Hepatocyte (in vitro differentiated cells): Measurements from ENCODE around the gene RAB11B. TPM values are rescaled to one million over a fixed set of nuclear protein-coding genes. Genes with fewer than 3 reads are reported as not detected.

Source experiments
- DNase-seq: peaks from one replicate; pipeline ENCODE4 v3.0.0-alpha.2; 2016; ENCODE audit warnings: low spot score
- H2AFZ ChIP-seq: fragments of 200-600 bp; sonication (generic); 2 replicates; pipeline ENCODE4 v1.6.0; 2016; ENCODE audit warnings: antibody characterized with exemption, mild to moderate bottlenecking
- H3K27ac ChIP-seq: fragments of 200-600 bp; sonication (generic); 2 replicates; pipeline ENCODE4 v1.5.1; 2016; ENCODE audit warnings: mild to moderate bottlenecking
- H3K27me3 ChIP-seq: fragments of 200-600 bp; sonication (generic); 2 replicates; pipeline ENCODE4 v1.6.1; 2016
- H3K36me3 ChIP-seq: fragments of 200-600 bp; sonication (generic); replicated peaks from 2 replicates; pipeline ENCODE4 v1.5.1; 2016; ENCODE audit warnings: low read depth; ENCODE audit not compliant: insufficient read depth
- H3K4me1 ChIP-seq: fragments of 200-600 bp; sonication (generic); 2 replicates; pipeline ENCODE4 v1.5.1; 2016; ENCODE audit warnings: mild to moderate bottlenecking, moderate library complexity; ENCODE audit not compliant: insufficient read depth
- H3K4me2 ChIP-seq: fragments of 200-600 bp; sonication (generic); 2 replicates; pipeline ENCODE4 v1.6.0; 2016
- H3K4me3 ChIP-seq: fragments of 200-600 bp; sonication (generic); 2 replicates; pipeline ENCODE4 v1.5.1; 2016; ENCODE audit warnings: mild to moderate bottlenecking
- H3K79me2 ChIP-seq: fragments of 200-600 bp; sonication (generic); 2 replicates; pipeline ENCODE4 v1.6.0; 2017; ENCODE audit warnings: mild to moderate bottlenecking
- H3K9me2 ChIP-seq: fragments of 200-600 bp; sonication (generic); replicated peaks from 2 replicates; pipeline ENCODE4 v1.6.0; 2017; ENCODE audit warnings: mild to moderate bottlenecking; ENCODE audit not compliant: insufficient read depth
- H3K9me3 ChIP-seq: fragments of 200-600 bp; sonication (generic); 2 replicates; pipeline ENCODE4 v1.5.1; 2016; ENCODE audit warnings: low read depth, mild to moderate bottlenecking
- H4K20me1 ChIP-seq: fragments of 200-600 bp; sonication (generic); 2 replicates; pipeline ENCODE4 v1.6.0; 2016; ENCODE audit warnings: mild to moderate bottlenecking; ENCODE audit not compliant: insufficient read depth, poor library complexity, severe bottlenecking
- CTCF ChIP-seq: fragments of 200-600 bp; sonication (generic); IDR thresholded peaks from 2 replicates; pipeline ENCODE4 v1.5.1; 2016; ENCODE audit warnings: antibody characterized with exemption, mild to moderate bottlenecking; ENCODE audit not compliant: poor library complexity
- EZH2 ChIP-seq: fragments of 200-600 bp; sonication (generic); IDR thresholded peaks from 2 replicates; pipeline ENCODE4 v1.6.1; 2016; ENCODE audit warnings: antibody characterized with exemption, mild to moderate bottlenecking, borderline replicate concordance
- EZH2phosphoT487 ChIP-seq: fragments of 200-600 bp; sonication (generic); IDR thresholded peaks from one replicate; pipeline ENCODE4 v1.6.1; 2018; ENCODE audit warnings: antibody characterized with exemption, mild to moderate bottlenecking, low read depth, moderate library complexity; ENCODE audit not compliant: unreplicated experiment, severe bottlenecking
- WGBS: methylation state at CpG from one replicate; pipeline ENCODE4 v1.1.6; 2016; ENCODE audit warnings: low lambda C conversion rate; ENCODE audit errors: missing lambda C conversion rate; 5-methylcytosine and 5-hydroxymethylcytosine counted together
- polyA plus RNA-seq: library from polyadenylated mRNA; unstranded; fragments of >200 nt; fragmentation: Nextera tagmentation; extraction: Ambion mirVana; gene quantifications from 2 replicates; pipeline ENCODE4 v1.2.1, GENCODE V29; 2016
- total RNA-seq: library from RNA; depleted of rRNA; stranded (reverse); fragments of >200 nt; gene quantifications from 2 replicates; pipeline ENCODE4 v1.2.3, GENCODE V29; 2014

Gene RAB11B
- total and polyA plus RNA-seq, 2 experiments from 2014 or later: 47.1 to 174 TPM

DNA sequence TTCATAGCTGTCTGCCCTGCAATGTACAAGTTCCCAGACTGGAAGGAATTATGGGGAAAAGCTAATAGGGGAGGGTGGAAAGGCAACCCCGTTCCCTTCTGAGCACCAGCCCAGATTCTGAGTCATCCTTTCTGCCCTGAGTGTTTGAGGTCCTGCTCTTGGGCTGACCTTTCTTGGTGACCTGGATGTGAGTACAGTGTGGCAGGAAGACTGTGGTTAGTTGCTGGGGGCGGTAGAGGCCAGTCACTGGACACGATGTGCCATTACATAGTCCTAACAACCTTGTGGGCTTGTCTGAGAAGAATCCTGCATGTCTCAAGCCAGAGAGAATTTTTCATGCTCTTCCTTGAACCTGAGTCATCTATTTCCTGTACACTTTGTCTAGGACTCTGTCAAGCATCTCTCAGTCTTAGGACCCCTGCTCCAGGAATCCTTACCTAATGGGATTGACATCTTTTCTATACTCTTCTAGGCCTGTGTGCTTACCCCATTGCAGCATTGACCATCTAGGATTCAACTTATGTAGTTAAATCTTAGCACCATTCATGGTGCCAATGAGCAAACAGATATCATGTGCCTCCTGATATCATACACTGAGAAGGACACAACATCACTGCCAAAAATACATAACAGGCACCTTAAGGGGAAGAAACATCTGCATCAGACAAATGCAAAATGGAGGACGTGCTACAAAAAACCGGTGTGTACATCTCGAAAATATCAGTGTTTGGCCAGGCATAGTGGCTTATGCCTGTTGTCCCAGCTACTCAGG, 34.3 kb upstream of the RAB11B start:
- Histone ChIP-seq H2AFZ (no peak overlapping the region), H3K27me3 (peaks cover 4% of the 10 kb centered on the region), H3K4me3 (no peak overlapping the region), H3K27ac (peak overlapping the region; percentile 40), H3K9me3 (no peaks in the 10 kb centered on the region), H3K36me3 (no peaks in the 10 kb centered on the region), H3K79me2 (no peaks in the 10 kb centered on the region), H3K4me1 (no peaks in the 10 kb centered on the region), H3K4me2 (no peak overlapping the region), H3K9me2 (no peaks in the 10 kb centered on the region), H4K20me1 (no peaks in the 10 kb centered on the region)
- peak; percentile 53 for DNase-seq
- TF ChIP-seq CTCF: no peak
- TF ChIP-seq EZH2phosphoT487: no peak
- 77% methylated on average over 6 of the region's 6 CpGs for WGBS

DNA sequence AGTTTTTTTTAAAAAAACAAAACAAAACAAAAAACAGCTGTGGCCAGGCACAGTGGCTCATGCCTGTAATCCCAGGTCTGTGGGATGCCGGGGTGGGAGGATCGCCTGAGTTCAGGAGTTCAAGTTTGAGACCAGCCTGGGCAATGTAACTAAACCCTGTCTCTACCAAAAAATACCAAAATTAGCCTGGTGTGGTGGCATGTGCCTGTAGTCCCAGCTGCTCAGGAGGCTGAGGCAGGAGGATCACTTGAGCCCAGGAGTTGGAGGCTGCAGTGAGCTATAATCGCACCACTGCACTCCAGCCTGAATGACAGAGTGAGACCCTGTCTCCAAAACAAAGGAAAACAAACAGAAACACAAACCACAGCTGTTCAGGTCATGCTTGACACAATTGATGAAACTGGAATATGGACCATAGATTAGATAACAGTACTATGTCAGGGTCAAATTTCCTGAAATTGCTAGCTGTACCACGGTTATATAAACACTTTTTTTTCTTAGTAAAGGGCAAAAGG, 33.1 kb upstream of the RAB11B start:
- H3K27ac ChIP-seq: no peak overlapping the region
- 72% methylated on average over 4 of the region's 4 CpGs for WGBS
- peaks cover under 1% of the 10 kb centered on the region for H3K27me3 ChIP-seq
- H4K20me1 ChIP-seq: no peaks in the 10 kb centered on the region
- no peak overlapping the region for H3K4me3 ChIP-seq
- no peaks in the 10 kb centered on the region for H3K9me2 ChIP-seq
- no peak overlapping the region for H3K4me2 ChIP-seq
- no peaks in the 10 kb centered on the region for H3K36me3 ChIP-seq
- H2AFZ ChIP-seq: no peak overlapping the region
- H3K79me2 ChIP-seq: no peaks in the 10 kb centered on the region
- peaks cover under 1% of the 10 kb centered on the region for H3K4me1 ChIP-seq
- H3K9me3 ChIP-seq: no peaks in the 10 kb centered on the region
- DNase-seq: peak; percentile 21
- TF ChIP-seq CTCF (no peak), EZH2phosphoT487 (no peak), EZH2 (no peak)

DNA sequence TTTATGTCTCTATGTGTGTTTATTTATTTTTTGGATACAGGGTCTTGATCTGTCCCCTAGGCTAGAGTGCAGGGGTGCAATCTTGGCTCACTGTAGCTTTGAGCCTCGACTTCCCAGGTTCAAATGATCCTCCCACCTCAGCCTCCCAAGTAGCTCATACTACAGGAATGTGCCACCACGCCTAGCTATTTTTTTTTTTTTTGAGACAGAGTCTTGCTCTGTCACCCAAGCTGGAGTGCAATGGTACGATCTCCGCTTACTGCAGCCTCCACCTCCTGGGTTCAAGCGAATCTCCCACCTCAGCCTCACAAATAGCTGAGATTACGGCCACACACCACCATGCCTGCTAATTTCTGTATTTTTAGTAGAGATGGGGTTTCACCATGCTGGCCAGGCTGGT, 31.2 kb upstream of the RAB11B start:
- H3K4me3 ChIP-seq: no peak overlapping the region
- DNase-seq: no peak
- TF ChIP-seq EZH2phosphoT487 (no peak), EZH2 (no peak), CTCF (no peak)
- no peaks in the 10 kb centered on the region for H3K9me2 ChIP-seq
- WGBS: 86% methylated on average over 6 of the region's 6 CpGs
- H3K79me2 ChIP-seq: no peaks in the 10 kb centered on the region
- H4K20me1 ChIP-seq: no peaks in the 10 kb centered on the region
- no peak overlapping the region for H2AFZ ChIP-seq
- H3K27me3 ChIP-seq: no peaks in the 10 kb centered on the region
- peaks cover 13% of the 10 kb centered on the region for H3K4me1 ChIP-seq
- no peaks in the 10 kb centered on the region for H3K9me3 ChIP-seq
- H3K4me2 ChIP-seq: no peak overlapping the region
- H3K36me3 ChIP-seq: no peaks in the 10 kb centered on the region
- H3K27ac ChIP-seq: no peak overlapping the region
